Fibroblast of peridontal ligament (primary cell): Measurements from ENCODE around the gene GDF7.

ENCODE experiments used
- DNase-seq: peaks from one replicate; pipeline ENCODE4 v3.0.0-alpha.2; 2010; ENCODE audit errors: extremely low read depth

Gene GDF7

GRCh38 chr2:20661421-20662307, 5.3 kb upstream of the GDF7 start:
- peak; percentile 83 for DNase-seq

- DNase-seq, result no peak
Observed at GRCh38 chr2:20662308-20662937, 4.5 kb upstream of the GDF7 start.

GRCh38 chr2:20663196-20664070, 3.5 kb upstream of the GDF7 start:
- DNase-seq, result no peak

- no peak for DNase-seq
Observed at GRCh38 chr2:20664071-20664390, 2.9 kb upstream of the GDF7 start.

GRCh38 chr2:20664431-20665242, 2.3 kb upstream of the GDF7 start:
- no peak for DNase-seq

GRCh38 chr2:20665243-20666004, 1.5 kb upstream of the GDF7 start:
- no peak for DNase-seq

GRCh38 chr2:20666005-20666303, 990 bp upstream of the GDF7 start:
- no peak for DNase-seq

GRCh38 chr2:20667151-20667530, 197 bp downstream of the GDF7 start:
- DNase-seq, result no peak

- DNase-seq, result no peak
Observed at GRCh38 chr2:20667531-20668401, 822 bp downstream of the GDF7 start.

GRCh38 chr2:20668451-20668850, 1.5 kb downstream of the GDF7 start:
- no peak for DNase-seq

- DNase-seq, result no peak
Observed at GRCh38 chr2:20668871-20669475, 2.0 kb downstream of the GDF7 start.

- DNase-seq, result no peak
Observed at GRCh38 chr2:20669562-20670314, 2.8 kb downstream of the GDF7 start.

GRCh38 chr2:20670315-20671035, 3.5 kb downstream of the GDF7 start:
- no peak for DNase-seq

- no peak for DNase-seq
Observed at GRCh38 chr2:20671036-20671735, 4.2 kb downstream of the GDF7 start.

GRCh38 chr2:20671736-20672080, 4.8 kb downstream of the GDF7 start:
- DNase-seq, result no peak

GRCh38 chr2:20672201-20672951, 5.4 kb downstream of the GDF7 start:
- no peak for DNase-seq

GRCh38 chr2:20673686-20674308, 6.9 kb downstream of the GDF7 start:
- DNase-seq, result no peak
